HG03460 (cell line): ENCODE measurements around the gene FNIP1.
"Not testable (repeated sequence)": the region's sequence is repeated elsewhere in the genome, so short reads cannot be mapped to it uniquely, and the experiment has no call there.

Experiments
- ATAC-seq: cut with Tn5 transposase; IDR thresholded peaks from one replicate; pipeline ENCODE4 v1.9.1; 2021; ENCODE audit not compliant: unreplicated experiment

The FNIP1 gene

GRCh38 chr5:131693894-131694293, 102.9 kb downstream of the FNIP1 start:
- no peak for ATAC-seq

- ATAC-seq = no peak
Observed at GRCh38 chr5:131685516-131686171, 111.2 kb downstream of the FNIP1 start.

- ATAC-seq = no peak
Observed at GRCh38 chr5:131684595-131684994, 112.2 kb downstream of the FNIP1 start.

- no peak for ATAC-seq
Observed at GRCh38 chr5:131684051-131684450, 112.8 kb downstream of the FNIP1 start.

- no peak for ATAC-seq
Observed at GRCh38 chr5:131682826-131683225, 114.0 kb downstream of the FNIP1 start.

GRCh38 chr5:131682175-131682574, 114.6 kb downstream of the FNIP1 start:
- no peak for ATAC-seq

GRCh38 chr5:131679911-131680310, 116.9 kb downstream of the FNIP1 start:
- ATAC-seq = no peak

GRCh38 chr5:131678273-131678672, 118.5 kb downstream of the FNIP1 start:
- ATAC-seq = not testable (repeated sequence)

GRCh38 chr5:131677115-131677514, 119.7 kb downstream of the FNIP1 start:
- ATAC-seq = no peak

- ATAC-seq = peak; percentile 6
Observed at GRCh38 chr5:131672776-131673175, 124.0 kb downstream of the FNIP1 start.

- ATAC-seq = no peak
Observed at GRCh38 chr5:131671994-131672655, 124.7 kb downstream of the FNIP1 start.

GRCh38 chr5:131671409-131671808, 125.4 kb downstream of the FNIP1 start:
- ATAC-seq = no peak

- no peak for ATAC-seq
Observed at GRCh38 chr5:131664929-131665328, 131.9 kb downstream of the FNIP1 start.

GRCh38 chr5:131661933-131662332, 134.9 kb downstream of the FNIP1 start:
- ATAC-seq = no peak

- ATAC-seq = no peak
Observed at GRCh38 chr5:131659841-131660240, 137.0 kb downstream of the FNIP1 start.

- ATAC-seq = no peak
Observed at GRCh38 chr5:131659290-131659689, 137.5 kb downstream of the FNIP1 start.

- no peak for ATAC-seq
Observed at GRCh38 chr5:131654776-131655175, 142.0 kb downstream of the FNIP1 start.

GRCh38 chr5:131654309-131654708, 142.5 kb downstream of the FNIP1 start:
- no peak for ATAC-seq

- no peak for ATAC-seq
Observed at GRCh38 chr5:131649161-131649560, 147.7 kb downstream of the FNIP1 start.

- peak; percentile 72 for ATAC-seq
Observed at GRCh38 chr5:131647048-131647769, 149.6 kb downstream of the FNIP1 start.

- ATAC-seq = no peak
Observed at GRCh38 chr5:131644822-131645221, 152.0 kb downstream of the FNIP1 start.

- no peak for ATAC-seq
Observed at GRCh38 chr5:131644370-131644769, 152.4 kb downstream of the FNIP1 start.
